Measurements from ENCODE around the gene ZC3H12A. TPM values are rescaled to one million over a fixed set of nuclear protein-coding genes. Genes with fewer than 3 reads are reported as not detected.

ZC3H12A gene
- total and polyA plus RNA-seq, 4 donors, result 19.1 to 125 (median 33.7) TPM

GRCh38 chr1:37480125-37480466 lies 5.7 kb downstream of the ZC3H12A start:
- WGBS, 2 donors, result 72 to 82% methylated on average over 5 of the region's 5 CpGs
- H3K9me3 ChIP-seq (ENCODE audit: control insufficient read depth in 4 of 4, insufficient read depth in 3 of 4, low read length in 3 of 4), result no peaks in the 10 kb centered on the region
- no peak for TF ChIP-seq CTCF (IDR thresholded peaks at IDR 0.05; ENCODE audit: control extremely low read depth, extremely low read depth)
- H3K27me3 ChIP-seq (ENCODE audit: control insufficient read depth in 3 of 3, insufficient read depth in 3 of 3, low read length in 2 of 3), result no peaks in the 10 kb centered on the region
- H3K36me3 ChIP-seq (ENCODE audit: control insufficient read depth in 4 of 4, insufficient read depth in 4 of 4, low read length in 4 of 4), result peaks cover 4 to 57% (median 12%) of the 10 kb centered on the region in 4 donors
- H3K4me1 ChIP-seq (ENCODE audit: control insufficient read depth in 5 of 5, insufficient read depth in 5 of 5, low read length in 5 of 5), result peaks cover 2 to 32% (median 15%) of the 10 kb centered on the region in 5 donors
- peak overlapping the region in 1 of 2 donors; percentile 95 for H3K27ac ChIP-seq (ENCODE audit: low read depth in 1 of 2, low read length in 1 of 2)
- no peak overlapping the region for H3K4me3 ChIP-seq
- H3K9ac ChIP-seq (ENCODE audit: insufficient read depth in 1 of 2, low read length in 2 of 2), result no peak overlapping the region
- ATAC-seq (ENCODE audit: insufficient read depth, low FRiP score), result no peak
- DNase-seq, result no peak

- Histone ChIP-seq H3K36me3 (ENCODE audit: control insufficient read depth in 4 of 4, insufficient read depth in 4 of 4, low read length in 4 of 4) (peaks cover 4 to 53% (median 12%) of the 10 kb centered on the region in 4 donors), H3K4me3 (no peak overlapping the region), H3K27ac (ENCODE audit: low read depth in 1 of 2, low read length in 1 of 2) (peak overlapping the region in 1 of 2 donors; percentile 95), H3K9me3 (ENCODE audit: control insufficient read depth in 4 of 4, insufficient read depth in 3 of 4, low read length in 3 of 4) (no peaks in the 10 kb centered on the region), H3K4me1 (ENCODE audit: control insufficient read depth in 5 of 5, insufficient read depth in 5 of 5, low read length in 5 of 5) (peaks cover 0 to 35% (median 12%) of the 10 kb centered on the region in 5 donors), H3K27me3 (ENCODE audit: control insufficient read depth in 3 of 3, insufficient read depth in 3 of 3, low read length in 2 of 3) (no peaks in the 10 kb centered on the region), H3K9ac (ENCODE audit: insufficient read depth in 1 of 2, low read length in 2 of 2) (no peak overlapping the region)
- WGBS, 2 donors, result 66 to 84% methylated on average over 10 of the region's 10 CpGs
- no peak for TF ChIP-seq CTCF (IDR thresholded peaks at IDR 0.05; ENCODE audit: control extremely low read depth, extremely low read depth)
- ATAC-seq (ENCODE audit: insufficient read depth, low FRiP score), result no peak
- no peak for DNase-seq
These were observed 6.4 kb downstream of the ZC3H12A start for GRCh38 chr1:37480581-37481288.

- H3K36me3 ChIP-seq (ENCODE audit: control insufficient read depth in 4 of 4, insufficient read depth in 4 of 4, low read length in 4 of 4), result peaks cover 4 to 47% (median 10%) of the 10 kb centered on the region in 4 donors
- TF ChIP-seq CTCF (IDR thresholded peaks at IDR 0.05; ENCODE audit: control extremely low read depth, extremely low read depth), result no peak
- H3K4me3 ChIP-seq, result no peak overlapping the region
- no peaks in the 10 kb centered on the region for H3K27me3 ChIP-seq (ENCODE audit: control insufficient read depth in 3 of 3, insufficient read depth in 3 of 3, low read length in 2 of 3)
- peaks cover 0 to 35% (median 9%) of the 10 kb centered on the region in 5 donors for H3K4me1 ChIP-seq (ENCODE audit: control insufficient read depth in 5 of 5, insufficient read depth in 5 of 5, low read length in 5 of 5)
- H3K27ac ChIP-seq (ENCODE audit: low read depth in 1 of 2, low read length in 1 of 2), result peak overlapping the region in 1 of 2 donors; percentile 10
- no peak for DNase-seq
- 73 to 83% methylated on average over 26 of the region's 26 CpGs for WGBS, 2 donors
- no peaks in the 10 kb centered on the region for H3K9me3 ChIP-seq (ENCODE audit: control insufficient read depth in 4 of 4, insufficient read depth in 3 of 4, low read length in 3 of 4)
- ATAC-seq (ENCODE audit: insufficient read depth, low FRiP score), result no peak
- no peak overlapping the region for H3K9ac ChIP-seq (ENCODE audit: insufficient read depth in 1 of 2, low read length in 2 of 2)
These were observed 7.1 kb downstream of the ZC3H12A start for GRCh38 chr1:37481289-37482003.
